Left ventricle myocardium inferior (tissue), 1 donor: ENCODE results near the gene PLGRKT. TPM values are rescaled to one million over a fixed set of nuclear protein-coding genes. Genes with fewer than 3 reads are reported as not detected.

ENCODE experiments used
- DNase-seq: peaks from one replicate; pipeline ENCODE4 v3.0.0-alpha.2; 2020
- H3K27ac ChIP-seq: fragments of 200-600 bp; replicated peaks from 2 replicates; pipeline ENCODE4 v1.8.0; 2021
- H3K27me3 ChIP-seq: fragments of 200-600 bp; 2 replicates; pipeline ENCODE4 v1.8.0; 2021; ENCODE audit warnings: low read depth
- H3K36me3 ChIP-seq: fragments of 200-600 bp; 2 replicates; pipeline ENCODE4 v1.8.0; 2021
- H3K4me1 ChIP-seq: fragments of 200-600 bp; 2 replicates; pipeline ENCODE4 v1.8.0; 2021
- H3K4me3 ChIP-seq: fragments of 200-600 bp; 2 replicates; pipeline ENCODE4 v1.8.0; 2021; ENCODE audit warnings: mild to moderate bottlenecking, moderate library complexity
- H3K9me3 ChIP-seq: fragments of 200-600 bp; replicated peaks from 2 replicates; pipeline ENCODE4 v1.8.0; 2021
- CTCF ChIP-seq: fragments of 200-600 bp; IDR thresholded peaks from 2 replicates; pipeline ENCODE4 v1.8.0; 2021; ENCODE audit warnings: antibody characterized with exemption, mild to moderate bottlenecking, borderline replicate concordance
- intact Hi-C: fragments of 100-400 bp; cut with micrococcal nuclease; formaldehyde crosslinking; loops from one replicate; pipeline ENCODE4 v1.11.0; 2022
- total RNA-seq: library from RNA; stranded (reverse); fragmentation: NEBNext Ultra II Directional; extraction: Animal tissue kit (Norgen Biotek cat#: 25700); gene quantifications from one replicate; pipeline ENCODE4 v1.2.1, GENCODE V29; 2021
- donor health status: DM: no; HTN: yes; CAD: no; lungs with severe emphysema.

PLGRKT gene
- total RNA-seq, 1 donor from 2014 or later, result 34.3 TPM

GRCh38 chr9:5392285-5392684, 45.4 kb downstream of the PLGRKT start:
- Histone ChIP-seq H3K9me3 (no peaks in the 10 kb centered on the region), H3K4me3 (no peak overlapping the region), H3K4me1 (no peaks in the 10 kb centered on the region), H3K36me3 (peaks cover 5% of the 10 kb centered on the region), H3K27me3 (no peaks in the 10 kb centered on the region), H3K27ac (no peak overlapping the region)
- no peak for TF ChIP-seq CTCF
- intact Hi-C loops, result no loop called here
- DNase-seq, result no peak

GRCh38 chr9:5389109-5389732, 48.5 kb downstream of the PLGRKT start:
- H3K27ac ChIP-seq, result no peak overlapping the region
- H3K4me1 ChIP-seq, result no peaks in the 10 kb centered on the region
- H3K9me3 ChIP-seq, result no peaks in the 10 kb centered on the region
- no peak for TF ChIP-seq CTCF
- H3K27me3 ChIP-seq, result no peaks in the 10 kb centered on the region
- no peak overlapping the region for H3K4me3 ChIP-seq
- H3K36me3 ChIP-seq, result peaks cover 5% of the 10 kb centered on the region
- intact Hi-C loops, result no loop called here
- no peak for DNase-seq

GRCh38 chr9:5388026-5388819, 49.5 kb downstream of the PLGRKT start:
- H3K27me3 ChIP-seq, result no peaks in the 10 kb centered on the region
- no peak for TF ChIP-seq CTCF
- peaks cover 5% of the 10 kb centered on the region for H3K36me3 ChIP-seq
- no peaks in the 10 kb centered on the region for H3K4me1 ChIP-seq
- H3K9me3 ChIP-seq, result no peaks in the 10 kb centered on the region
- no peak overlapping the region for H3K27ac ChIP-seq
- DNase-seq, result no peak
- intact Hi-C loops, result no loop called here
- no peak overlapping the region for H3K4me3 ChIP-seq

GRCh38 chr9:5384436-5384835, 53.3 kb downstream of the PLGRKT start:
- Histone ChIP-seq H3K4me1 (no peaks in the 10 kb centered on the region), H3K36me3 (peaks cover 9% of the 10 kb centered on the region), H3K27ac (no peak overlapping the region), H3K9me3 (no peaks in the 10 kb centered on the region), H3K4me3 (no peak overlapping the region), H3K27me3 (no peaks in the 10 kb centered on the region)
- intact Hi-C loops, result no loop called here
- TF ChIP-seq CTCF, result no peak
- DNase-seq, result no peak

- Histone ChIP-seq H3K4me3 (no peak overlapping the region), H3K9me3 (no peaks in the 10 kb centered on the region), H3K27ac (no peak overlapping the region), H3K27me3 (no peaks in the 10 kb centered on the region), H3K36me3 (peaks cover 9% of the 10 kb centered on the region), H3K4me1 (no peaks in the 10 kb centered on the region)
- intact Hi-C loops, result no loop called here
- TF ChIP-seq CTCF, result no peak
- DNase-seq, result no peak
Observed at GRCh38 chr9:5382479-5382878, 55.2 kb downstream of the PLGRKT start.
